SU-DHL-6 (cell line): Measurements from ENCODE around the gene GABBR2.

Experiments used
- CTCF ChIP-seq: fragments of 200-600 bp; sonication (generic); IDR thresholded peaks from one replicate; pipeline ENCODE4 v1.5.1; 2017; ENCODE audit warnings: antibody characterized with exemption, mild to moderate bottlenecking, low read length, moderate library complexity; ENCODE audit not compliant: insufficient read depth, poor library complexity, severe bottlenecking
- EZH2phosphoT487 ChIP-seq: fragments of 200-600 bp; sonication (generic), shearing (Covaris generic); conservative IDR thresholded peaks from 2 replicates; pipeline ENCODE4 v1.6.1; 2018; ENCODE audit warnings: mild to moderate bottlenecking, antibody characterized with exemption, low read length, moderate library complexity, mixed read lengths

GRCh38 chr9:98356953-98357690 is 351.6 kb downstream of the GABBR2 start:
- TF ChIP-seq CTCF (no peak), EZH2phosphoT487 (no peak)
